Ureter (tissue), 1 donor: ENCODE results near the gene BRI3. TPM values are rescaled to one million over a fixed set of nuclear protein-coding genes. Genes with fewer than 3 reads are reported as not detected.
"Not testable (repeated sequence)": the region's sequence is repeated elsewhere in the genome, so short reads cannot be mapped to it uniquely, and the experiment has no call there.

Experiments
- DNase-seq: peaks from one replicate; pipeline ENCODE4 v3.0.0-alpha.2; 2020; ENCODE audit warnings: low spot score
- total RNA-seq: library from RNA; stranded (reverse); gene quantifications from one replicate; pipeline ENCODE4 v1.2.4, GENCODE V29; 2023
- donor health status: DM: yes; HTN: yes; CAD: no.

BRI3 gene
- total RNA-seq, 1 donor from 2014 or later = 141 TPM

GRCh38 chr7:98312201-98312600, 30.7 kb downstream of the BRI3 start:
- DNase-seq = no peak

- DNase-seq = no peak
These were observed 33.0 kb downstream of the BRI3 start for GRCh38 chr7:98314469-98314868.

- no peak for DNase-seq
These were observed 34.0 kb downstream of the BRI3 start for GRCh38 chr7:98315318-98315993.

- DNase-seq = not testable (repeated sequence)
These were observed 34.6 kb downstream of the BRI3 start for GRCh38 chr7:98315994-98316527.

GRCh38 chr7:98317366-98318040, 36.0 kb downstream of the BRI3 start:
- no peak for DNase-seq

- no peak for DNase-seq
These were observed 37.7 kb downstream of the BRI3 start for GRCh38 chr7:98319176-98319575.

GRCh38 chr7:98321301-98321700, 39.8 kb downstream of the BRI3 start:
- no peak for DNase-seq

- DNase-seq = no peak
These were observed 41.1 kb downstream of the BRI3 start for GRCh38 chr7:98322331-98323270.

- no peak for DNase-seq
These were observed 42.3 kb downstream of the BRI3 start for GRCh38 chr7:98323597-98324322.

GRCh38 chr7:98324782-98325181, 43.3 kb downstream of the BRI3 start:
- no peak for DNase-seq

GRCh38 chr7:98329100-98329790, 47.8 kb downstream of the BRI3 start:
- DNase-seq = no peak

GRCh38 chr7:98329791-98330373, 48.4 kb downstream of the BRI3 start:
- no peak for DNase-seq

- DNase-seq = no peak
These were observed 49.5 kb downstream of the BRI3 start for GRCh38 chr7:98330926-98331529.

GRCh38 chr7:98334081-98334480, 52.6 kb downstream of the BRI3 start:
- DNase-seq = no peak

- DNase-seq = no peak
These were observed 54.0 kb downstream of the BRI3 start for GRCh38 chr7:98335411-98335977.

- no peak for DNase-seq
These were observed 57.0 kb downstream of the BRI3 start for GRCh38 chr7:98338441-98338840.

- DNase-seq = no peak
These were observed 57.6 kb downstream of the BRI3 start for GRCh38 chr7:98339043-98339442.

GRCh38 chr7:98341106-98341505, 59.6 kb downstream of the BRI3 start:
- no peak for DNase-seq
